ENCODE data around the gene ABCA10.

ABCA10 gene

GRCh38 chr17:69144331-69145255 lies 84.0 kb downstream of the ABCA10 start:
- TF ChIP-seq CTCF (IDR thresholded peaks at IDR 0.05; ENCODE audit: insufficient read depth, missing control alignments): no peak
- FAIRE-seq (no peak), DNase-seq (ENCODE audit: insufficient read length, low spot score) (no peak)

GRCh38 chr17:69143683-69144231 lies 84.9 kb downstream of the ABCA10 start:
- TF ChIP-seq CTCF (IDR thresholded peaks at IDR 0.05; ENCODE audit: insufficient read depth, missing control alignments): no peak
- DNase-seq (ENCODE audit: insufficient read length, low spot score): no peak
- FAIRE-seq: no peak

GRCh38 chr17:69143151-69143550 lies 85.5 kb downstream of the ABCA10 start:
- no peak for TF ChIP-seq CTCF (IDR thresholded peaks at IDR 0.05; ENCODE audit: insufficient read depth, missing control alignments)
- no peak for DNase-seq (ENCODE audit: insufficient read length, low spot score)
- no peak for FAIRE-seq

- FAIRE-seq: no peak
- no peak for DNase-seq (ENCODE audit: insufficient read length, low spot score)
- TF ChIP-seq CTCF (IDR thresholded peaks at IDR 0.05; ENCODE audit: insufficient read depth, missing control alignments): no peak
Observed at GRCh38 chr17:69142175-69142802, 86.3 kb downstream of the ABCA10 start.

GRCh38 chr17:69141431-69142174 lies 87.0 kb downstream of the ABCA10 start, which contains the start of gene ABCA6:
Gene ABCA6, minus strand, starts transcription at chr17:69141895. Its CDS starts 1,192 bp downstream, at chr17:69140703.
- DNase-seq (ENCODE audit: insufficient read length, low spot score): no peak
- TF ChIP-seq CTCF (IDR thresholded peaks at IDR 0.05; ENCODE audit: insufficient read depth, missing control alignments): no peak
- FAIRE-seq: no peak

- no peak for FAIRE-seq
- TF ChIP-seq CTCF (IDR thresholded peaks at IDR 0.05; ENCODE audit: insufficient read depth, missing control alignments): no peak
- DNase-seq (ENCODE audit: insufficient read length, low spot score): no peak
Observed at GRCh38 chr17:69134112-69134511, 94.5 kb downstream of the ABCA10 start.
